Measurements from ENCODE around the gene EEFSEC. TPM values are rescaled to one million over a fixed set of nuclear protein-coding genes. Genes with fewer than 3 reads are reported as not detected.

The EEFSEC gene
- total RNA-seq, 1 donor from 2014 or later: 6.1 TPM

GRCh38 chr3:128420720-128421438 is 267.6 kb downstream of the EEFSEC start:
- Histone ChIP-seq H3K36me3 (ENCODE audit: insufficient read depth, low read length) (no peaks in the 10 kb centered on the region), H3K9ac (ENCODE audit: low read length) (no peak overlapping the region), H2AFZ (ENCODE audit: low read depth, low read length) (no peak overlapping the region), H3K4me3 (ENCODE audit: insufficient read depth, low read depth, low read length) (no peak overlapping the region), H3K79me2 (ENCODE audit: insufficient read depth, low read length) (no peaks in the 10 kb centered on the region), H3K4me1 (ENCODE audit: insufficient read depth, low read length) (peaks cover 16% of the 10 kb centered on the region), H3K9me3 (ENCODE audit: insufficient read depth, low read depth, low read length) (peaks cover 7% of the 10 kb centered on the region), H3K27ac (ENCODE audit: low read depth, low read length) (no peak overlapping the region), H3K27me3 (ENCODE audit: insufficient read depth, low read length) (peaks cover 17% of the 10 kb centered on the region), H3K4me2 (ENCODE audit: low read length) (no peak overlapping the region), H4K20me1 (ENCODE audit: insufficient read depth, low read length) (peaks cover 21% of the 10 kb centered on the region)
- no peak overlapping the region for H3K27ac Mint-ChIP-seq (ENCODE audit: unreplicated experiment)
- peaks cover 5% of the 10 kb centered on the region for H3K4me1 Mint-ChIP-seq (ENCODE audit: low read depth, unreplicated experiment)
- peaks cover 6% of the 10 kb centered on the region for H3K9me3 Mint-ChIP-seq (ENCODE audit: unreplicated experiment)
- DNase-seq (ENCODE audit: low read depth): no peak
- H3K27me3 Mint-ChIP-seq (ENCODE audit: low read depth, unreplicated experiment): peaks cover 69% of the 10 kb centered on the region
- no peak for FAIRE-seq
- peaks cover 4% of the 10 kb centered on the region for H3K36me3 Mint-ChIP-seq (ENCODE audit: low read depth, unreplicated experiment)
- TF ChIP-seq EZH2 (IDR thresholded peaks at IDR 0.05; ENCODE audit: insufficient read depth, low read length) (no peak), CTCF (IDR thresholded peaks at IDR 0.05; ENCODE audit: insufficient read depth, low read depth, low read length) (no peak)
- H3K4me3 Mint-ChIP-seq (ENCODE audit: unreplicated experiment): no peak overlapping the region

GRCh38 chr3:128421439-128421836 is 268.2 kb downstream of the EEFSEC start:
- no peaks in the 10 kb centered on the region for H3K36me3 ChIP-seq (ENCODE audit: insufficient read depth, low read length)
- peaks cover 7% of the 10 kb centered on the region for H3K9me3 ChIP-seq (ENCODE audit: insufficient read depth, low read depth, low read length)
- peaks cover 17% of the 10 kb centered on the region for H3K27me3 ChIP-seq (ENCODE audit: insufficient read depth, low read length)
- peaks cover 68% of the 10 kb centered on the region for H3K27me3 Mint-ChIP-seq (ENCODE audit: low read depth, unreplicated experiment)
- no peak overlapping the region for H3K27ac ChIP-seq (ENCODE audit: low read depth, low read length)
- peaks cover 15% of the 10 kb centered on the region for H4K20me1 ChIP-seq (ENCODE audit: insufficient read depth, low read length)
- no peak for FAIRE-seq
- TF ChIP-seq EZH2 (IDR thresholded peaks at IDR 0.05; ENCODE audit: insufficient read depth, low read length) (no peak), CTCF (IDR thresholded peaks at IDR 0.05; ENCODE audit: insufficient read depth, low read depth, low read length) (no peak)
- no peak for DNase-seq (ENCODE audit: low read depth)
- no peak overlapping the region for H2AFZ ChIP-seq (ENCODE audit: low read depth, low read length)
- no peaks in the 10 kb centered on the region for H3K79me2 ChIP-seq (ENCODE audit: insufficient read depth, low read length)
- H3K4me3 ChIP-seq (ENCODE audit: insufficient read depth, low read depth, low read length): no peak overlapping the region
- peaks cover 12% of the 10 kb centered on the region for H3K4me1 ChIP-seq (ENCODE audit: insufficient read depth, low read length)
- H3K4me2 ChIP-seq (ENCODE audit: low read length): no peak overlapping the region
- H3K27ac Mint-ChIP-seq (ENCODE audit: unreplicated experiment): no peak overlapping the region
- H3K36me3 Mint-ChIP-seq (ENCODE audit: low read depth, unreplicated experiment): peaks cover 4% of the 10 kb centered on the region
- H3K4me1 Mint-ChIP-seq (ENCODE audit: low read depth, unreplicated experiment): peaks cover 5% of the 10 kb centered on the region
- H3K9me3 Mint-ChIP-seq (ENCODE audit: unreplicated experiment): peaks cover 6% of the 10 kb centered on the region
- H3K9ac ChIP-seq (ENCODE audit: low read length): no peak overlapping the region
- H3K4me3 Mint-ChIP-seq (ENCODE audit: unreplicated experiment): no peak overlapping the region

- Mint-ChIP-seq H3K27me3 (ENCODE audit: low read depth, unreplicated experiment) (peaks cover 64% of the 10 kb centered on the region), H3K9me3 (ENCODE audit: unreplicated experiment) (peaks cover 6% of the 10 kb centered on the region)
- FAIRE-seq: no peak
These were observed 268.7 kb downstream of the EEFSEC start for GRCh38 chr3:128421966-128422365.

More at GRCh38 chr3:128421966-128422365, 268.7 kb downstream of the EEFSEC start:
- TF ChIP-seq CTCF (IDR thresholded peaks at IDR 0.05; ENCODE audit: insufficient read depth, low read depth, low read length) (no peak), EZH2 (IDR thresholded peaks at IDR 0.05; ENCODE audit: insufficient read depth, low read length) (no peak)
- Histone ChIP-seq H3K27me3 (ENCODE audit: insufficient read depth, low read length) (peaks cover 17% of the 10 kb centered on the region), H3K9me3 (ENCODE audit: insufficient read depth, low read depth, low read length) (peaks cover 7% of the 10 kb centered on the region), H3K4me3 (ENCODE audit: insufficient read depth, low read depth, low read length) (no peak overlapping the region), H3K79me2 (ENCODE audit: insufficient read depth, low read length) (no peaks in the 10 kb centered on the region), H2AFZ (ENCODE audit: low read depth, low read length) (no peak overlapping the region), H3K4me1 (ENCODE audit: insufficient read depth, low read length) (peaks cover 6% of the 10 kb centered on the region), H3K9ac (ENCODE audit: low read length) (no peak overlapping the region), H3K36me3 (ENCODE audit: insufficient read depth, low read length) (no peaks in the 10 kb centered on the region), H3K27ac (ENCODE audit: low read depth, low read length) (no peak overlapping the region), H4K20me1 (ENCODE audit: insufficient read depth, low read length) (peaks cover 12% of the 10 kb centered on the region), H3K4me2 (ENCODE audit: low read length) (no peak overlapping the region)
- H3K36me3 Mint-ChIP-seq (ENCODE audit: low read depth, unreplicated experiment): peaks cover 4% of the 10 kb centered on the region
- DNase-seq (ENCODE audit: low read depth): no peak
- no peak overlapping the region for H3K27ac Mint-ChIP-seq (ENCODE audit: unreplicated experiment)
- no peak overlapping the region for H3K4me3 Mint-ChIP-seq (ENCODE audit: unreplicated experiment)
- H3K4me1 Mint-ChIP-seq (ENCODE audit: low read depth, unreplicated experiment): peaks cover 3% of the 10 kb centered on the region
